HepG2 (cell line): ENCODE results near the gene ATP11A. TPM values are rescaled to one million over a fixed set of nuclear protein-coding genes. Genes with fewer than 3 reads are reported as not detected.
A peak's percentile ranks its signal among the peaks of the same experiment; 100 is the strongest.

Source experiments
- HES4 ChIP-seq: sonication (generic); formaldehyde crosslinking; IDR thresholded peaks from 2 replicates; pipeline ENCODE4 v1.9.0; 2021; ENCODE audit warnings: mild to moderate bottlenecking, missing genetic modification reagents, borderline replicate concordance
- HINFP ChIP-seq: sonication (generic); formaldehyde crosslinking; IDR thresholded peaks from 2 replicates; pipeline ENCODE4 v1.4.0; 2020; ENCODE audit warnings: low read depth, mild to moderate bottlenecking, missing genetic modification reagents
- HMGXB4 ChIP-seq, 2 experiments: sonication (generic) in 1 of 2; formaldehyde crosslinking in 1 of 2; IDR thresholded peaks; 2 replicates each; pipeline versions ENCODE4 v1.4.0 to v1.6.1; 2018 to 2020; ENCODE audit warnings: missing genetic modification reagents in 2 of 2, borderline replicate concordance in 1 of 2, low read depth in 1 of 2, mild to moderate bottlenecking in 1 of 2, missing biosample characterization in 1 of 2
- HOMEZ ChIP-seq: IDR thresholded peaks from 2 replicates; pipeline ENCODE4 v1.6.1; 2016; ENCODE audit warnings: low read depth
- KAT7 ChIP-seq: IDR thresholded peaks from 2 replicates; pipeline ENCODE4 v1.6.1; 2018; ENCODE audit warnings: borderline replicate concordance, missing compliant biosample characterization
- NFYB ChIP-seq: sonication (generic); formaldehyde crosslinking; IDR thresholded peaks from 2 replicates; pipeline ENCODE4 v1.4.0; 2020; ENCODE audit warnings: missing genetic modification reagents
- PAX8 ChIP-seq: sonication (generic); formaldehyde crosslinking; IDR thresholded peaks from 2 replicates; pipeline ENCODE4 v1.8.0; 2022; ENCODE audit warnings: mild to moderate bottlenecking, missing genetic modification reagents, borderline replicate concordance
- SRY ChIP-seq: sonication (generic); formaldehyde crosslinking; IDR thresholded peaks from 2 replicates; pipeline ENCODE4 v1.8.0; 2022; ENCODE audit warnings: mild to moderate bottlenecking, missing genetic modification reagents
- ZBTB20 ChIP-seq: sonication (generic); formaldehyde crosslinking; IDR thresholded peaks from 2 replicates; pipeline ENCODE4 v1.8.1; 2023; ENCODE audit warnings: missing genetic modification reagents, low read depth, mild to moderate bottlenecking, borderline replicate concordance
- ZFY ChIP-seq: sonication (generic); formaldehyde crosslinking; IDR thresholded peaks from 2 replicates; pipeline ENCODE4 v1.4.0; 2020; ENCODE audit warnings: missing genetic modification reagents
- ZNF235 ChIP-seq: sonication (generic); formaldehyde crosslinking; IDR thresholded peaks from 2 replicates; pipeline ENCODE4 v1.8.1; 2023; ENCODE audit warnings: mild to moderate bottlenecking, missing genetic modification reagents, borderline replicate concordance
- ZNF432 ChIP-seq: sonication (generic); formaldehyde crosslinking; IDR thresholded peaks from 2 replicates; pipeline ENCODE4 v1.5.0; 2020; ENCODE audit warnings: missing genetic modification reagents, mild to moderate bottlenecking, borderline replicate concordance
- ZNF460 ChIP-seq: sonication (generic); formaldehyde crosslinking; IDR thresholded peaks from 2 replicates; pipeline ENCODE4 v1.5.1; 2020; ENCODE audit warnings: missing genetic modification reagents, mild to moderate bottlenecking, borderline replicate concordance
- ZNF605 ChIP-seq: sonication (generic); formaldehyde crosslinking; IDR thresholded peaks from 2 replicates; pipeline ENCODE4 v1.8.0; 2022; ENCODE audit warnings: mild to moderate bottlenecking, missing genetic modification reagents
- ZNF772 ChIP-seq: sonication (generic); formaldehyde crosslinking; IDR thresholded peaks from 2 replicates; pipeline ENCODE4 v1.5.0; 2020; ENCODE audit warnings: mild to moderate bottlenecking, missing genetic modification reagents
- ZSCAN25 ChIP-seq: sonication (generic); formaldehyde crosslinking; IDR thresholded peaks from 2 replicates; pipeline ENCODE4 v1.8.0; 2022; ENCODE audit warnings: mild to moderate bottlenecking, missing genetic modification reagents
- ZSCAN9 ChIP-seq: IDR thresholded peaks from 2 replicates; pipeline ENCODE4 v1.6.1; 2016; ENCODE audit warnings: borderline replicate concordance
- polyA plus RNA-seq, 8 experiments: library from polyadenylated mRNA; depleted of rRNA in 3 of 8; stranded (reverse) in 7 of 8; unstranded in 1 of 8; fragments of >200 nt; fragmentation: Illumina TruSeq in 4 of 8; extraction: Trizol in 4 of 8; gene quantifications; 2 replicates each; pipeline versions ENCODE4 v1.2.1 to v1.2.3, GENCODE V29; 2011 to 2016; ENCODE audit warnings: low read depth in 4 of 8, missing spikeins in 1 of 8, mixed read lengths in 1 of 8; ENCODE audit not compliant: insufficient read depth in 1 of 8
- total RNA-seq, 5 experiments: library from RNA; depleted of rRNA; stranded (reverse); fragments of >200 nt; fragmentation: Illumina TruSeq; extraction: Trizol; gene quantifications; 2 replicates each; pipeline ENCODE4 v1.2.3, GENCODE V29; 2016; ENCODE audit warnings: low read depth in 1 of 5
- TF ChIP-seq, protein P1 (sequence below): sonication (generic); formaldehyde crosslinking; IDR thresholded peaks from 2 replicates; pipeline ENCODE4 v1.4.0; 2020; ENCODE audit warnings: missing genetic modification reagents
- TF ChIP-seq, protein P2 (sequence below): sonication (generic); formaldehyde crosslinking; IDR thresholded peaks from 2 replicates; pipeline ENCODE4 v1.5.1; 2020; ENCODE audit warnings: mild to moderate bottlenecking, missing genetic modification reagents

ATP11A gene
- total and polyA plus RNA-seq, 2 of the 13 experiments (the other 11 are each of a cell fraction or from before 2014, with no cell fraction given) = 18.4 to 20.1 TPM

DNA sequence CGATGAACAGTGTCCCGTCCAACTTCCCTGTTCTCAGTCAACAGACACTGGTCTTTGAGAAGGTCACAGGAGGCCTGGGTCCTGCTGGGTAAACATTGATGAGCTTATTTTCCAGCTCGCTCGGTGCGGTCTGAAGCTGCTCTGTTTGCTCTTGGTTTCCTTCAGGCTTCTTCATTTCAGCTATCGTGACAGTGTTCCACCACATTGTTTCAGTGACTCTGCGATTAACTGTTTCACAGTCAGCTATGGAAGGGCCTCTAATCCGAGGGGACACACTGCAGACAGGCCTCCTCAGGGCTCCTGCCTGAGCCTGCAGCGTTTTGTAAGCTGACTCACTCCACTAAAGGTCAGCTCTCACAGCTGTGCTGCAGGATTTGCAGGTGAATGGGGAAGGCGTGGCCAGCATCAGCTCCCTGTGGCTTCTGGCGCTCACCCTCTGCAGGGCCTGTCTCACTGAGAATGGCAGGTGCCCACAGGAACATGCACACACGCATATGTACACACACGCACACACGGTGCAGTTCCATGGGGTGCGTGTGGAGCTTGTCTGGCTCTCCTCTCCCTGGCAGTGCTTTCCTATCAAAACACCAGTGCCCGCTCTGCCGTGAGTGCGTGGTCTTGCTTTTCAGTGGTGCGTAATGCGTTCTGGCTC lies 216.3 kb downstream of the ATP11A start (continued):
- TF ChIP-seq ZNF460 (CRISPR knock-in tag) (no peak), ZBTB20 (CRISPR knock-in tag) (no peak), HES4 (CRISPR knock-in tag) (no peak), KAT7 (CRISPR knock-in tag) (0 out of 2 replicates have a peak, but pooled peaks have one; percentile 54), PAX8 (CRISPR knock-in tag) (no peak), HMGXB4 (CRISPR knock-in tag; IDR thresholded peaks at IDR 0.05; ENCODE audit: borderline replicate concordance in 1 of 2, low read depth in 1 of 2) (no peak), NFYB (CRISPR knock-in tag) (no peak), HOMEZ (CRISPR knock-in tag) (no peak), ZNF605 (CRISPR knock-in tag) (0 out of 2 replicates have a peak, but pooled peaks have one; percentile 67), ZNF235 (CRISPR knock-in tag) (no peak), ZNF772 (no peak), ZSCAN9 (no peak), HINFP (CRISPR knock-in tag) (no peak), ZNF432 (CRISPR knock-in tag) (no peak), ZFY (CRISPR knock-in tag) (peak; percentile 61), SRY (CRISPR knock-in tag) (no peak), ZSCAN25 (no peak)
- TF ChIP-seq, protein P1, sequence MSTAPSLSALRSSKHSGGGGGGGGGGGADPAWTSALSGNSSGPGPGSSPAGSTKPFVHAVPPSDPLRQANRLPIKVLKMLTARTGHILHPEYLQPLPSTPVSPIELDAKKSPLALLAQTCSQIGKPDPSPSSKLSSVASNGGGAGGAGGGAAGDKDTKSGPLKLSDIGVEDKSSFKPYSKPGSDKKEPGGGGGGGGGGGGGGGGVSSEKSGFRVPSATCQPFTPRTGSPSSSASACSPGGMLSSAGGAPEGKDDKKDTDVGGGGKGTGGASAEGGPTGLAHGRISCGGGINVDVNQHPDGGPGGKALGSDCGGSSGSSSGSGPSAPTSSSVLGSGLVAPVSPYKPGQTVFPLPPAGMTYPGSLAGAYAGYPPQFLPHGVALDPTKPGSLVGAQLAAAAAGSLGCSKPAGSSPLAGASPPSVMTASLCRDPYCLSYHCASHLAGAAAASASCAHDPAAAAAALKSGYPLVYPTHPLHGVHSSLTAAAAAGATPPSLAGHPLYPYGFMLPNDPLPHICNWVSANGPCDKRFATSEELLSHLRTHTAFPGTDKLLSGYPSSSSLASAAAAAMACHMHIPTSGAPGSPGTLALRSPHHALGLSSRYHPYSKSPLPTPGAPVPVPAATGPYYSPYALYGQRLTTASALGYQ (CRISPR knock-in tag) = no peak
- TF ChIP-seq, protein P2, sequence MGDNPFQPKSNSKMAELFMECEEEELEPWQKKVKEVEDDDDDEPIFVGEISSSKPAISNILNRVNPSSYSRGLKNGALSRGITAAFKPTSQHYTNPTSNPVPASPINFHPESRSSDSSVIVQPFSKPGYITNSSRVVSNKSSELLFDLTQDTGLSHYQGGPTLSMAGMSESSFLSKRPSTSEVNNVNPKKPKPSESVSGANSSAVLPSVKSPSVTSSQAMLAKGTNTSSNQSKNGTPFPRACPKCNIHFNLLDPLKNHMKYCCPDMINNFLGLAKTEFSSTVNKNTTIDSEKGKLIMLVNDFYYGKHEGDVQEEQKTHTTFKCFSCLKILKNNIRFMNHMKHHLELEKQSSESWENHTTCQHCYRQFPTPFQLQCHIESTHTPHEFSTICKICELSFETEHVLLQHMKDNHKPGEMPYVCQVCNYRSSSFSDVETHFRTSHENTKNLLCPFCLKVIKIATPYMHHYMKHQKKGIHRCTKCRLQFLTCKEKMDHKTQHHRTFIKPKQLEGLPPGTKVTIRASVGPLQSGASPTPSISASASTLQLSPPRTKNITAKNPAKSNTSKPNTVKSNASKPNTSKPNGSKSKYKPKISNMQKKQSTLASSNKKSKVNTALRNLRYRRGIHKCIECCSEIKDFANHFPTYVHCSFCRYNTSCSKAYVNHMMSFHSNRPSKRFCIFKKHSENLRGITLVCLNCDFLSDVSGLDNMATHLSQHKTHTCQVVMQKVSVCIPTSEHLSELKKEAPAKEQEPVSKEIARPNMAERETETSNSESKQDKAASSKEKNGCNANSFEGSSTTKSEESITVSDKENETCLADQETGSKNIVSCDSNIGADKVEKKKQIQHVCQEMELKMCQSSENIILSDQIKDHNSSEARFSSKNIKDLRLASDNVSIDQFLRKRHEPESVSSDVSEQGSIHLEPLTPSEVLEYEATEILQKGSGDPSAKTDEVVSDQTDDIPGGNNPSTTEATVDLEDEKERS (CRISPR knock-in tag) = no peak
